Stomach (tissue), 4 donors: ENCODE measurements around the gene SPATA33.

Source experiments
- CTCF ChIP-seq, 7 experiments: fragments of 450-650 bp in 4 of 7; fragments of 200-600 bp in 3 of 7; sonication (generic) in 3 of 7; IDR thresholded peaks; one replicate each; pipeline ENCODE4 v1.5.1; 2016 to 2019; ENCODE audit warnings: antibody characterized with exemption in 7 of 7, control low read depth in 2 of 7, mild to moderate bottlenecking in 1 of 7
- POLR2A ChIP-seq, 4 donors: fragments of 450-650 bp; IDR thresholded peaks; one replicate each; pipeline ENCODE4 v1.6.1; 2016; ENCODE audit warnings: antibody characterized with exemption in 4 of 4, control low read depth in 2 of 4, mild to moderate bottlenecking in 1 of 4, moderate library complexity in 1 of 4

GRCh38 chr16:89688395-89688794, 30.8 kb downstream of the SPATA33 start:
- TF ChIP-seq CTCF (IDR thresholded peaks at IDR 0.05) (no peak), POLR2A (IDR thresholded peaks at IDR 0.05) (no peak)
